ENCODE measurements around the gene HEY2.

- TF ChIP-seq CTCF (IDR thresholded peaks at IDR 0.05): no peak
- TF ChIP-seq POLR2A (IDR thresholded peaks at IDR 0.05): no peak
These were observed 2.5 kb upstream of the HEY2 start for GRCh38 chr6:125746731-125747588.

All from prostate gland (tissue), 2 donors.